HCT116 (cell line): ENCODE data around the gene DENND6A. TPM values are rescaled to one million over a fixed set of nuclear protein-coding genes. Genes with fewer than 3 reads are reported as not detected.

Source experiments
- ATAC-seq: fragments of 200-7000 bp; cut with Tn5 transposase; 2 replicates; pipeline ENCODE4 v1.9.1; 2020; ENCODE audit warnings: mild to moderate bottlenecking, moderate library complexity
- BruUV-seq: library from RNA; stranded (reverse); fragments of 400-500 nt; replicated peaks from 2 replicates; lab custom pipeline; 2021; lab: Mats Ljungman, UMichigan
- CTCF ChIA-PET: fragments of 300-600 bp; sonication (Branson Sonifier 250); formaldehyde crosslinking; loops from one replicate; lab custom pipeline; 2021; ENCODE audit warnings: antibody characterized with exemption; lab: Charles Lee
- POLR2A ChIA-PET: fragments of 300-600, 350-600 bp; sonication (Branson Sonifier 250); formaldehyde crosslinking; loops from one replicate; lab custom pipeline; 2021; ENCODE audit warnings: antibody characterized with exemption; lab: Charles Lee
- RAD21 ChIA-PET, 2 experiments: fragments of 300-600 bp; sonication (Branson Sonifier 250); formaldehyde crosslinking; loops; one replicate each; lab custom pipeline; 2023; ENCODE audit warnings: low total read pairs in 2 of 2; ENCODE audit not compliant: uncharacterized antibody in 2 of 2, unreplicated experiment in 2 of 2, low non-redundant PET in 1 of 2; lab: Charles Lee
- DNase-seq: peaks from one replicate; pipeline ENCODE4 v3.0.0-alpha.2; 2010; ENCODE audit warnings: low read depth, low spot score
- H2AFZ ChIP-seq: fragments of 200-600 bp; shearing (Covaris generic), sonication (generic); 2 replicates; pipeline ENCODE4 v1.6.1; 2017; ENCODE audit warnings: low read depth, mixed run types, mixed read lengths, antibody characterized with exemption, low read length; ENCODE audit not compliant: poor library complexity, severe bottlenecking
- H3K27ac ChIP-seq: 2 replicates; pipeline ENCODE4 v1.5.1; 2012; ENCODE audit warnings: low read depth, low read length
- H3K27me3 ChIP-seq: fragments of 200-600 bp; sonication (generic); 2 replicates; pipeline ENCODE4 v1.6.1; 2016; ENCODE audit warnings: mixed run types, low read length, mixed read lengths; ENCODE audit not compliant: insufficient read depth
- H3K36me3 ChIP-seq, 2 experiments: fragments of 200-500 bp in 1 of 2; fragments of 200-600 bp in 1 of 2; sonication (Bioruptor generic) in 1 of 2; sonication (generic) in 1 of 2; 2 replicates each; pipeline versions ENCODE4 v1.5.1 to v1.6.1; 2014 to 2016; ENCODE audit warnings: low read length in 2 of 2, inconsistent platforms in 1 of 2, mixed read lengths in 1 of 2, mixed run types in 1 of 2; ENCODE audit not compliant: insufficient read depth in 2 of 2, control insufficient read depth in 1 of 2
- H3K4me1 ChIP-seq, 2 experiments: fragments of 200-600 bp in 1 of 2; sonication (generic) in 1 of 2; 2 replicates each; pipeline versions ENCODE4 v1.5.1 to v1.6.1; 2012 to 2017; ENCODE audit warnings: low read length in 2 of 2, inconsistent platforms in 1 of 2, mild to moderate bottlenecking in 1 of 2, mixed read lengths in 1 of 2, mixed run types in 1 of 2, moderate library complexity in 1 of 2; ENCODE audit not compliant: insufficient read depth in 2 of 2, control insufficient read depth in 1 of 2
- H3K4me2 ChIP-seq: fragments of 200-600 bp; sonication (generic); 2 replicates; pipeline ENCODE4 v1.6.1; 2017; ENCODE audit warnings: mixed run types, low read length, mixed read lengths
- H3K4me3 ChIP-seq, 2 experiments: fragments of 200-600 bp in 1 of 2; sonication (generic) in 1 of 2; replicated peaks in 1 of 2; 2 replicates each; pipeline ENCODE4 v1.5.1; 2011 to 2016; ENCODE audit warnings: low read length in 2 of 2, control low read depth in 1 of 2, low read depth in 1 of 2, mild to moderate bottlenecking in 1 of 2, mixed read lengths in 1 of 2, mixed run types in 1 of 2
- H3K79me2 ChIP-seq: fragments of 200-600 bp; sonication (generic); 2 replicates; pipeline ENCODE4 v1.6.1; 2017; ENCODE audit warnings: mild to moderate bottlenecking, mixed run types, low read length, moderate library complexity, mixed read lengths; ENCODE audit not compliant: insufficient read depth
- H3K9ac ChIP-seq: fragments of 200-600 bp; sonication (generic); 2 replicates; pipeline ENCODE4 v1.6.1; 2016; ENCODE audit warnings: low read length, mixed read lengths
- H3K9me2 ChIP-seq: fragments of 200-600 bp; sonication (generic), shearing (Covaris generic); 2 replicates; pipeline ENCODE4 v1.6.1; 2017; ENCODE audit warnings: mixed run types, mild to moderate bottlenecking, moderate library complexity; ENCODE audit not compliant: insufficient read depth
- H3K9me3 ChIP-seq, 2 experiments: fragments of 200-500 bp in 1 of 2; fragments of 200-600 bp in 1 of 2; sonication (Bioruptor generic) in 1 of 2; sonication (generic) in 1 of 2; 2 replicates each; pipeline ENCODE4 v1.6.1; 2014 to 2017; ENCODE audit warnings: low read length in 2 of 2, mixed read lengths in 2 of 2, inconsistent platforms in 1 of 2, low read depth in 1 of 2, mild to moderate bottlenecking in 1 of 2, mixed run types in 1 of 2, moderate library complexity in 1 of 2; ENCODE audit not compliant: control insufficient read depth in 1 of 2, insufficient read depth in 1 of 2
- H4K20me1 ChIP-seq: fragments of 200-600 bp; sonication (generic), shearing (Covaris generic); 2 replicates; pipeline ENCODE4 v1.6.1; 2017; ENCODE audit warnings: mixed run types, mild to moderate bottlenecking, moderate library complexity; ENCODE audit not compliant: insufficient read depth
- CEBPB ChIP-seq: IDR thresholded peaks from 2 replicates; pipeline ENCODE4 v1.6.1; 2012; ENCODE audit warnings: low read depth
- EZH2 ChIP-seq: fragments of 200-600 bp; sonication (generic); IDR thresholded peaks from 2 replicates; pipeline ENCODE4 v1.6.1; 2017; ENCODE audit warnings: antibody characterized with exemption, mixed run types
- EZH2phosphoT487 ChIP-seq: fragments of 200-600 bp; IDR thresholded peaks from 2 replicates; pipeline ENCODE4 v1.6.1; 2018; ENCODE audit warnings: antibody characterized with exemption, borderline replicate concordance
- FOSL1 ChIP-seq: IDR thresholded peaks from 2 replicates; pipeline ENCODE4 v1.6.1; 2012; ENCODE audit warnings: low read depth
- MAX ChIP-seq: IDR thresholded peaks from 2 replicates; pipeline ENCODE4 v1.6.1; 2012
- POLR2A ChIP-seq: IDR thresholded peaks from 2 replicates; pipeline ENCODE4 v1.7.0; 2011; ENCODE audit warnings: borderline replicate concordance; ENCODE audit not compliant: insufficient read depth, insufficient read length; ENCODE audit errors: extremely low read depth
- POLR2AphosphoS5 ChIP-seq: IDR thresholded peaks from 2 replicates; pipeline ENCODE4 v1.6.1; 2011; ENCODE audit warnings: mild to moderate bottlenecking, low read depth, low read length, moderate library complexity
- RAD21 ChIP-seq: IDR thresholded peaks from 2 replicates; pipeline ENCODE4 v1.6.1; 2012; ENCODE audit warnings: low read depth, mild to moderate bottlenecking
- SIN3A ChIP-seq: IDR thresholded peaks from 2 replicates; pipeline ENCODE4 v1.6.1; 2012; ENCODE audit warnings: low read depth
- SP1 ChIP-seq: IDR thresholded peaks from 2 replicates; pipeline ENCODE4 v1.6.1; 2012; ENCODE audit warnings: low read depth
- SRF ChIP-seq: IDR thresholded peaks from 2 replicates; pipeline ENCODE4 v1.6.1; 2012; ENCODE audit warnings: low read depth
- ZFX ChIP-seq: fragments of 450-650 bp; IDR thresholded peaks from 2 replicates; pipeline ENCODE4 v1.6.1; 2017
- ZNF274 ChIP-seq: fragments of 200-500 bp; sonication (Bioruptor generic); IDR thresholded peaks from 2 replicates; pipeline ENCODE4 v1.6.1; 2014; ENCODE audit warnings: mild to moderate bottlenecking, low read depth, low read length, inconsistent platforms
- intact Hi-C: fragments of 100-400 bp; cut with micrococcal nuclease; formaldehyde crosslinking; loops from 2 replicates; pipeline ENCODE4 v1.10.0; 2022
- total RNA-seq: library from RNA; stranded (reverse); gene quantifications from one replicate; pipeline ENCODE4 v1.2.1, GENCODE V29; 2021; ENCODE audit not compliant: unreplicated experiment
- TF ChIP-seq, protein P1 (sequence below): IDR thresholded peaks from 2 replicates; pipeline ENCODE4 v1.6.1; 2011; ENCODE audit warnings: mild to moderate bottlenecking, low read length, moderate library complexity; ENCODE audit not compliant: insufficient replicate concordance; ENCODE audit errors: extremely low read depth
- TF ChIP-seq, protein P2 (sequence below), 3 experiments: fragments of 200-600 bp in 1 of 3; sonication (generic) in 1 of 3; IDR thresholded peaks in 2 of 3; conservative IDR thresholded peaks in 1 of 3; 2 replicates each; pipeline ENCODE4 v1.5.1; 2012 to 2017; ENCODE audit warnings: low read depth in 2 of 3, low read length in 2 of 3, antibody characterized with exemption in 1 of 3, borderline replicate concordance in 1 of 3, control low read depth in 1 of 3, mild to moderate bottlenecking in 1 of 3, mixed read lengths in 1 of 3, mixed run types in 1 of 3, moderate library complexity in 1 of 3; ENCODE audit not compliant: insufficient read depth in 1 of 3

The DENND6A gene
- total RNA-seq, 1 experiment from 2014 or later = 22.3 TPM

GRCh38 chr3:57605683-57606082 is 87.2 kb downstream of the DENND6A start:
- DNase-seq = no peak
- intact Hi-C loops = no loop called here
- H3K9me3 ChIP-seq = no peaks in the 10 kb centered on the region
- ATAC-seq = no peak
- H3K4me1 ChIP-seq = no peaks in the 10 kb centered on the region
- no peaks in the 10 kb centered on the region for H3K9me2 ChIP-seq
- CTCF ChIA-PET = no interaction called here
- no peaks in the 10 kb centered on the region for H3K79me2 ChIP-seq
- H3K4me3 ChIP-seq = no peak overlapping the region
- no peak overlapping the region for H3K27ac ChIP-seq
- RAD21 ChIA-PET = no interaction called here
- TF ChIP-seq FOSL1 = no peak
- no peak for TF ChIP-seq SRF
- TF ChIP-seq ZFX = no peak
- no peak for TF ChIP-seq MAX
- TF ChIP-seq EZH2phosphoT487 = no peak
- TF ChIP-seq POLR2A = no peak
- no peak for TF ChIP-seq CEBPB
- TF ChIP-seq EZH2 = no peak
- TF ChIP-seq, protein P1, sequence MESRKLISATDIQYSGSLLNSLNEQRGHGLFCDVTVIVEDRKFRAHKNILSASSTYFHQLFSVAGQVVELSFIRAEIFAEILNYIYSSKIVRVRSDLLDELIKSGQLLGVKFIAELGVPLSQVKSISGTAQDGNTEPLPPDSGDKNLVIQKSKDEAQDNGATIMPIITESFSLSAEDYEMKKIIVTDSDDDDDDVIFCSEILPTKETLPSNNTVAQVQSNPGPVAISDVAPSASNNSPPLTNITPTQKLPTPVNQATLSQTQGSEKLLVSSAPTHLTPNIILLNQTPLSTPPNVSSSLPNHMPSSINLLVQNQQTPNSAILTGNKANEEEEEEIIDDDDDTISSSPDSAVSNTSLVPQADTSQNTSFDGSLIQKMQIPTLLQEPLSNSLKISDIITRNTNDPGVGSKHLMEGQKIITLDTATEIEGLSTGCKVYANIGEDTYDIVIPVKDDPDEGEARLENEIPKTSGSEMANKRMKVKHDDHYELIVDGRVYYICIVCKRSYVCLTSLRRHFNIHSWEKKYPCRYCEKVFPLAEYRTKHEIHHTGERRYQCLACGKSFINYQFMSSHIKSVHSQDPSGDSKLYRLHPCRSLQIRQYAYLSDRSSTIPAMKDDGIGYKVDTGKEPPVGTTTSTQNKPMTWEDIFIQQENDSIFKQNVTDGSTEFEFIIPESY = no peak
- TF ChIP-seq, protein P2, sequence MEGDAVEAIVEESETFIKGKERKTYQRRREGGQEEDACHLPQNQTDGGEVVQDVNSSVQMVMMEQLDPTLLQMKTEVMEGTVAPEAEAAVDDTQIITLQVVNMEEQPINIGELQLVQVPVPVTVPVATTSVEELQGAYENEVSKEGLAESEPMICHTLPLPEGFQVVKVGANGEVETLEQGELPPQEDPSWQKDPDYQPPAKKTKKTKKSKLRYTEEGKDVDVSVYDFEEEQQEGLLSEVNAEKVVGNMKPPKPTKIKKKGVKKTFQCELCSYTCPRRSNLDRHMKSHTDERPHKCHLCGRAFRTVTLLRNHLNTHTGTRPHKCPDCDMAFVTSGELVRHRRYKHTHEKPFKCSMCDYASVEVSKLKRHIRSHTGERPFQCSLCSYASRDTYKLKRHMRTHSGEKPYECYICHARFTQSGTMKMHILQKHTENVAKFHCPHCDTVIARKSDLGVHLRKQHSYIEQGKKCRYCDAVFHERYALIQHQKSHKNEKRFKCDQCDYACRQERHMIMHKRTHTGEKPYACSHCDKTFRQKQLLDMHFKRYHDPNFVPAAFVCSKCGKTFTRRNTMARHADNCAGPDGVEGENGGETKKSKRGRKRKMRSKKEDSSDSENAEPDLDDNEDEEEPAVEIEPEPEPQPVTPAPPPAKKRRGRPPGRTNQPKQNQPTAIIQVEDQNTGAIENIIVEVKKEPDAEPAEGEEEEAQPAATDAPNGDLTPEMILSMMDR (IDR thresholded peaks at IDR 0.05 in 2 of 3, conservative IDR thresholded peaks at IDR 0.05 in 1 of 3; ENCODE audit: borderline replicate concordance in 1 of 3, insufficient read depth in 1 of 3, low read depth in 2 of 3, low read length in 2 of 3) = no peak
- no peak for TF ChIP-seq POLR2AphosphoS5
- TF ChIP-seq SIN3A = no peak
- no peak for TF ChIP-seq ZNF274
- TF ChIP-seq SP1 = no peak
- no peak for TF ChIP-seq RAD21
- TF ChIP-seq, all 23 proteins: peak for 0
- Histone ChIP-seq H4K20me1 (no peaks in the 10 kb centered on the region), H2AFZ (no peak overlapping the region), H3K36me3 (0 out of 4 replicates have a peak, but pooled peaks cover 0 to 2% of the 10 kb centered on the region in 2 experiments), H3K9ac (no peak overlapping the region), H3K27me3 (no peaks in the 10 kb centered on the region), H3K4me2 (no peak overlapping the region)
- no TSS peak for BruUV-seq
- POLR2A ChIA-PET = no interaction called here
